ENCODE results near the gene IL1R1.

DNA sequence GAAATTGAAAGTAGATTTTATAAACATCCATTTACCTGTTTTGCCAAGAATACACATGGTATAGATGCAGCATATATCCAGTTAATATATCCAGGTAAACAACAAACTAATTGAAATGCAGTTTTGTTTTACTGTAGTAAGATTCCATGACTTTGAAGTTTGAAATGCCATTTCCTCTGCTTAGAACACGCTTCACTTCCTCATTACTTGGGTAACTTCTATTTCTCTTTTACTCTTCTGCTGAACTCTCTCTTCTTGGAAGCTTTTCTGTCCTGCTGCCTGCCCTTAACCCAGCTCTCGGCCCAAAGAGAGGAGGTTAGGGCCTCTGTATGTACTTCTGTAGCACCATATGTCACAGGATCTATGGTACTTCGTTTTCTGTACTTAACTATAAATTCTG, 30.2 kb downstream of the IL1R1 start:
- TF ChIP-seq FOXM1 (IDR thresholded peaks at IDR 0.05; ENCODE audit: borderline replicate concordance, low read depth), result no peak
- no peak for TF ChIP-seq YY1 (IDR thresholded peaks at IDR 0.05; ENCODE audit: low read depth)
- no peak for TF ChIP-seq EGR1 (IDR thresholded peaks at IDR 0.05)
- TF ChIP-seq REST (IDR thresholded peaks at IDR 0.05; ENCODE audit: low read depth), result no peak
- TF ChIP-seq NFIC (IDR thresholded peaks at IDR 0.05), result no peak
- TF ChIP-seq EP300 (IDR thresholded peaks at IDR 0.05; ENCODE audit: borderline replicate concordance), result no peak

Measured in Ishikawa (cell line).